NCI-H2196 treated with DMSO at 0.1 percent for 48 hours (cell line): ENCODE data around the gene CREB3L1.

Experiments
- DNase-seq: peaks from one replicate; lab custom pipeline; 2025; ENCODE audit not compliant: unreplicated experiment; lab: John Stamatoyannopoulos, UW

CREB3L1 gene, protein sequence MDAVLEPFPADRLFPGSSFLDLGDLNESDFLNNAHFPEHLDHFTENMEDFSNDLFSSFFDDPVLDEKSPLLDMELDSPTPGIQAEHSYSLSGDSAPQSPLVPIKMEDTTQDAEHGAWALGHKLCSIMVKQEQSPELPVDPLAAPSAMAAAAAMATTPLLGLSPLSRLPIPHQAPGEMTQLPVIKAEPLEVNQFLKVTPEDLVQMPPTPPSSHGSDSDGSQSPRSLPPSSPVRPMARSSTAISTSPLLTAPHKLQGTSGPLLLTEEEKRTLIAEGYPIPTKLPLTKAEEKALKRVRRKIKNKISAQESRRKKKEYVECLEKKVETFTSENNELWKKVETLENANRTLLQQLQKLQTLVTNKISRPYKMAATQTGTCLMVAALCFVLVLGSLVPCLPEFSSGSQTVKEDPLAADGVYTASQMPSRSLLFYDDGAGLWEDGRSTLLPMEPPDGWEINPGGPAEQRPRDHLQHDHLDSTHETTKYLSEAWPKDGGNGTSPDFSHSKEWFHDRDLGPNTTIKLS

DNA sequence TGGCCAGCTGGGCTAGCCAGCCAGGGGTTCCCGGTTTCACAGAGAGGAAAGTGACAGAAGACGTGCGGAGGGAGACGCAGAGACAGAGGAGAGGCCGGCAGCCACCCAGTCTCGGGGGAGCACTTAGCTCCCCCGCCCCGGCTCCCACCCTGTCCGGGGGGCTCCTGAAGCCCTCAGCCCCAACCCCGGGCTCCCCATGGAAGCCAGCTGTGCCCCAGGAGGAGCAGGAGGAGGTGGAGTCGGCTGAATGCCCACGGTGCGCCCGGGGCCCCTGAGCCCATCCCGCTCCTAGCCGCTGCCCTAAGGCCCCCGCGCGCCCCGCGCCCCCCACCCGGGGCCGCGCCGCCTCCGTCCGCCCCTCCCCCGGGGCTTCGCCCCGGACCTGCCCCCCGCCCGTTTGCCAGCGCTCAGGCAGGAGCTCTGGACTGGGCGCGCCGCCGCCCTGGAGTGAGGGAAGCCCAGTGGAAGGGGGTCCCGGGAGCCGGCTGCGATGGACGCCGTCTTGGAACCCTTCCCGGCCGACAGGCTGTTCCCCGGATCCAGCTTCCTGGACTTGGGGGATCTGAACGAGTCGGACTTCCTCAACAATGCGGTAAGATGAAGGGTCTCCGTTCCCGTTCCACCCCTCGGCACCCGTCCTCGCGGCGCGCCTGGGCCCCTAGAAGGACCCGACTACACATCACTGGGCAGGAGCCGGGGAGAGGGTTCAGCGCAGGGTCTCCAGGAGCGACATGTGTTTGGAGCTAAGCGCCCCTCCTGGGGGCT lies at the start of gene CREB3L1:
Gene CREB3L1 (plus strand): TSS at position 41 of the 765 bp plus-strand sequence. CDS start 450 bp downstream, at position 491.
- DNase-seq: no peak

DNA sequence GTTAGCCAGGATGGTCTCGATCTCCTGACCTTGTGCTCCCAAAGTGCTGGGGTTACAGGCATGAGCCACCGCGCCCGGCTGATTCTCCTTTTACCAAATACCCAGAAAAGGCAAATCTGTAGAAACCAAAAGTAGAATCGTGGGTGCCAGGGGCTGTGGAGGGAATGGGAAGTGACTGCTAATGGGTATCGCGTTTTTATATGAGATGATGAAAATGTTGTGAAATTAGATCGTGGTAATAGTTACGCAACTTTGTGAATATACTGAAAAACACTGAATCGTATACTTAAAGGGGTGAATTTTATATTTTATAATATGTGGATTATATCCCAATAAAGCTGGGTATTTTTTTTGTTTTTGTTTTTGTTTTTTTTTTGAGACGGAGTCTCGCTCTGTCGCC lies 48.2 kb upstream of the CREB3L1 start:
- DNase-seq: no peak

DNA sequence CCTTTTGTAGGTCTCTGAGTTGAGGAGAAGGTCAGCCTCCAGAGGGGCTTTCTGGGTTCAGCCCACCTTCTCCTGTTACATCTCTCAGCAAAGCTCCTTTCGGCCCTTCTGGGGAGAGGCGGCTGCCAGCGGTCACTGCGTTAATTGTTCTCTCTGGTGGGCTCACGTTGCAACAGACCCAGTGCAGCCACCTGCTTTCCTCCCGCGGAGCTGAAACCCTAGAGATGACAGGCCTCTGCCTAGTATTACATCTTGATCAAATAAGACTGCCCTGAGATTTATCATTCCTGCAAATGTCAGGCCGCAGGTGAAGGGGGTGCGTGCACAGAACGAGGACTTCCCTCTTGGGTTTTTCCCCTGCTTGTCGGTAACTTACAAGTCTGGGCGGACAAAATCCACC lies 43.2 kb upstream of the CREB3L1 start:
- DNase-seq: no peak

DNA sequence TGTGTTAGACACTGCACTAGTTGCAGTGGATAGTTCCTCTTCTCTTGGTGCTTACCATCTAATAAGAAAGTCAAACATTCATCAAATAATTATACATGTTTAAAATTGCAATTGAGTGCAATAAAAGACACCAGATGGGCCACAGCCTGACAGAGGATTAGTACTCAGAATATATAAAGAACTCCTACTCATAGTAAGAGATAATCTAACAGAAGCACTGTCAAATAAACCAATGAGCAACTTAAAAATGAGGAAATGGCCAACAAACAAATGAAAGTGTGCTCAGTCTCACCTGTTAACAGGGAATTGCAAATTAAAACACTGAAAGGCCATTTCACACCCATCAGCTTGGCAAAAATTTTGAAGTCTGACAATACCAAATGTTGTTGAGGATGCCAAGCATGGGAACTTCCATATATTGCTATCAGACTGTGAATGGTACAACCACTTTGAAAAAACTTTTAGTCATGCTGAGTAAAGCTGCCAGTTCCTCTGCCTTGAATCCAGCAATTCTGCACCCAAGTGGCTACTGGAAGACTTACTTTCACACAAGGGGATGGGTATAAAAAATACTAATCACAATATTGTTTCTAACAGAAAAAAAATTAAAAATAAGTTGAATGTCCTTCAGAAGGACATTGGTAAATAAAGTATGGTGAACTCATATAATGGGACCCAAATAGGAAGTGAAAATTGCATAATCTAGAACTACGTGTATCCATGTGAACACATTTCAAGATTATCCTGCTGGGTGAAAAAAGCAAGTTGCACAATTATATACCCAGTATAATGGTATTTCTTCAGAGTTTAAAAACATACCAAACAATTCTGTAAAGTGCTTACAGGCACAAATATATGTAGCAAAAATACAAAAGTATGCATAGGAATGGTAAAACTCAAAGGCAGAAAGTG lies 41.4 kb upstream of the CREB3L1 start:
- no peak for DNase-seq

DNA sequence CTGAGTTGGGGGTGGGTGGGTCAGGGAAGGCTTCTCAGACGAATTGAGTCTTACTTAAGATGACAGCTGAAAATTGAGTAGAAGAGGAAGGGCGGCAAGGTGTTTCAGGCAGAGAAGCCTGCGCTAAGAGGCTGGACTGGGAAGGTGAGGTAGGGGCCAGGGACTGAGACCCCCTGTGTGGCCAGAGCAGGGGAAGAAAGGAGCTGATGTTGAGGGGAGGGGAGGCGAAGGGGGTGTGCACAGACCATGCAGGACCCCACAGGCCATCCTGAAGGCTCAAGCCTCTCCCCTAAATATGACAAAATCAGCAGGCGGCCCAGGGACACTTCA lies 40.6 kb upstream of the CREB3L1 start:
- DNase-seq: no peak

DNA sequence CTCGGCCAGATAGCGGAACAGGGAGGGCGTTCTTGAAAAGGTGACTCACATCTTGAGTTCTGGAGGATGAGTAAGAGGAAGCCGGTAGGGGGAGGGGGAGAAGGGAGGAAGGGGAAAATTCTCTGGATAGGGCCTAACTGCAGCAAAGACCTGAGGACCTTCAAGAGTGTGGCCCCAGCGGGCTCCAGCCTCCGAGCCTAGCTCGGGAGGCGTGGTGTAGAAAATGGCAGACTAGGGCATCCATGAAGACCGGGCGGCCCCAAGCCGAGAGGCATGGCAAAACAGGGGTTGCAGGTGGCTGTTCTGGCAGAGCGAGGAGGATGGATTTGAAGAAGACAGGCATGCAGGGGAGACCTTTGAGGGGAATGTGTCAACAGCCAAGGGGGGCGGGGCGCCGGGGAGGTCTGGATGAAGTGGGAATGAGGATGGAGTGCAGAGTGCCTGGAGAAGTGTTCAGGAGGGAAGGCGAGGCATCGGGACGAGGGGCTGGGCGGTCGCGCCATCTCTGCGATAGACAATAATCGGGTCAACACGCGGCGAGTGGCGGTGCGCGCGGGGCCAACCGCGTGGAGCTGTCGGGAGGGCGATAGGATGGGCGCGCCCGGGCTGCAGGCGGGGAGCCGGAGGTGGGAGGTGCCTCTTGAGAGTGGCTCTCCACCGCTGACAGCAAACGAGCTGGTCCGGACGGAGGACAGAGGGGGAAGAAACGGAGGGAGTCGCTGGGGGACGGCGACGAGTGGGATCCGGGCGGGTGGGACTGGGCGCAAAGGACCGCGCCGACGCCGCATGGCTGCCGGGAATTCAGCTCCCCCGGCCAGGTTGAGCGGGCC lies 40.0 kb upstream of the CREB3L1 start:
- peak; percentile 32 for DNase-seq

DNA sequence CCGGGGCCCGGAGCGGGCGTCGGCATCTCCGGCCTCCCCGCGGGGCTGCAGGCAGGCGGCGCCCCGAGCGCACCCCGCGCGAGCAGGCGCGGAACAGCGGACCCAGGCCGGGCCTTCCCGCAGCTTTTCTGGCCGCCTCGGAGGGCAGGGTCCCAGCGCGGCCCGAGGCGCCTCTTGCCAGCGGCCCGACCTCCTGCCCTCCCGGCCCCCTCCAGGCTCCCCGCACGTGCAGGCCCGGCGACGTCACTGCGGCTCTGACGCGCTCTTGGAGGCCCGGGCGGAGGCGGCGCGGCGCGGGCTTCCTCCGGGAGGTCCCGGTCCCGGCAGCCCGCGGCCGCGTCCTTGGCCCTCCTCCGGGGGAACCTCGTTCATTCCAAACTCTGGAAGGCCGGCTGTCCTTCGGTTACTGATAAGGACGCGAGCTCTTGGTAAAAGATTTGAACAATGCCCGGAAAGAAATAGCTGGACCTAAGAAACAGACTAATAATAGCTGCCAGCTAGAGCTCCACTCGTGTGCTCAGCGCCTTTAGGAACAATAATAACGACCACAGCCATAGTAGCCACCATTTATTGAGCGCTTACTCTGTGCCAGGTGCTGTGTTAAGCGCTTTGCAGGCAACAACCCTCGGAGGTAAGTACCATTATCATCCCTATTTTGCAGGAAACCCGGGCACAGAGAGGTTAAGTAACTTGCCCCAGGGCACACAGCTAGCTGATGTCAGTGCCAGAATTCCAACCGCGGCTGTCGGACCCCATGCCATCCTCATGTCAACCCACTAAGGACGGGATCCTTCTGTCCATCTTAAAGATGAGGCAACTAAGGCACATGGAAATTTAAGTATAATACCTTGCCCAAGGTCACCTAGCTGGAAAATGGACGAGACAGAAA lies 39.1 kb upstream of the CREB3L1 start:
- peak; percentile 38 for DNase-seq

DNA sequence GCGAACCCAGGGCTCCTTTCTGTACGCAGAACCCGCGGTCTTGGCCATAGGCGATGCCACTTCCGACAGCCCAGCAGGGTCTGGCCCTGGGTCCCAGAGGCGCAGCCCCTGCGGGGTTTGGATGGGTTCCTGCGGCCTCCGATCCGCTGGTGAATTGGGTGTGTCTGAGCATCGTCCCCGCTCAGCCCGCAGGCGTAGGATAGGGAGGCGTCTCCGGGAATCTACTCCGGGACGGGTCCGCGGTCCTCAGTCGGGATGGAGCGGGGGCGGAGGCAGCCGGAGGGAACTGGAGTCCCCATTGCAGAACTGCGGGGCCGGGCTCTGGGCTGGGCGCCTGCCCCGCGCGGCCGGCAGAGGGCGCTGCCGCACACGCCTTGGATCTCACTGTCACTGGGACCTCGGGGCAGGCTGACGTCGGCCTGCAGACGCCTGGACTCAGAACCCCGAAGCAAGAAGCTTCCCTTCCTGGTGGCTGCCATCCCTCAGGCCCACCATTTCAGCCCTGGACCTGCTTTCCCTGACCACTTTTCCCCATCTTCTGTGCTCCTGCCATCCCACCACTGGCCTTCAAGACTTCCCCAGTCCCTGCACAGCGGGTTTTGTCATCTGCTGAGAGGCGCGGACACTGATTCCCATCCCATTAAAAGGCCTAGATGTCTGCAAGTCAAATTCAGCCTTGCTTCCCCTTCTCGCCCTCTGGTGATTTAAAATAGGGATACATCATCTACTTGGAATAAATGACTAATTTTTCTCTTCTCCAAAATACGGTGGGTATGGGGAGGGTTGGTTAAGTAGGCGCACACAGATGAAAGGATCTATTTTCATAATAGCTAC lies 38.3 kb upstream of the CREB3L1 start:
- DNase-seq: peak; percentile 84

DNA sequence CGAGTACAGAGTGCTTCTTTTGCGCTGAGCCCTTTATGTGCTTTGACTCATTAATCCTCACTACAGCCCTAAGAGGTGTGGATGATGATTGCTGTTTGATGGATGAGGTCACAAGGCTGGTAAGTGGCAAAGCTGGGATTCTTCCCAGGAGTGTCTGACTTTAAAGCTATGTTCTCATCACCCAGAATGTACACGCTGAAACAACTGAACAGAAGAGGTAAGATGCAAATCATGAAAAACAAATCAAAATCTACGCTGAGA lies 37.7 kb upstream of the CREB3L1 start:
- DNase-seq: no peak

DNA sequence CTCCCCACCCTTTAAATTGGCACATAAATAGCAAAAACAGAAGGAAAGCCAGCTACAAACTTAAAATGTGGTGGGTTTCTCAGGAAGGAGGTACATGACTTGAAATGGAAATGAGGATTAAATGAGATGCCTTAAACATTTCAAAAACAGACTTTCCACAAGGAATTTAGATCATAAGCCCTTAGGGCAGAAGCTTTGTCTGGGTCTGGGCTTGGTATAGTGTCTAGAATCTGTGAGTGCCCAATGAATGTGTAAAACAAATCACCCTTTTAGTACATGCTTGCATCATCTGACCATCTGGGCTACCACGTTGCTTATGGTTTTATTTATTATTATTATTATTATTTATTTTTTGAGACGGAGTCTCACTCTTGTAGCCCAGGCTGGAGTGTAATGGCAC lies 37.1 kb upstream of the CREB3L1 start:
- no peak for DNase-seq

DNA sequence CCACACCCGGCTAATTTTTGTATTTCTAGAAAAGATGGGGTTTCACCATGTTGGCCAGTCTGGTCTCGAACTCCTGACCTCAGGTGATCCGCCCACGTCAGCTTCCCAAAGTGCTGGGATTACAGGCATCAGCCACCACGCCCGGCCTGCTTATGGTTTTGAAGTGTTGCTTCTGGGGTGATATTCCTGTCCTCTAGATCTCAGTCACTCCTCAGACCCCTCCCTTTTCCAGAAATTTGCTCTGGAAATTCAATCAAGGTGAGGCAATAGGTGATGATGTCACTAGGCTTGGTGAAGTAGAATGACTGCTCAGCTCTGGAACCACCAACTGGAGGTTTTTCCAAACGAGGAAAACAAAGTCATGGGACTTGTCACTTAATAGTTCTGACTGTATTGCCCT lies 36.6 kb upstream of the CREB3L1 start:
- DNase-seq: no peak

DNA sequence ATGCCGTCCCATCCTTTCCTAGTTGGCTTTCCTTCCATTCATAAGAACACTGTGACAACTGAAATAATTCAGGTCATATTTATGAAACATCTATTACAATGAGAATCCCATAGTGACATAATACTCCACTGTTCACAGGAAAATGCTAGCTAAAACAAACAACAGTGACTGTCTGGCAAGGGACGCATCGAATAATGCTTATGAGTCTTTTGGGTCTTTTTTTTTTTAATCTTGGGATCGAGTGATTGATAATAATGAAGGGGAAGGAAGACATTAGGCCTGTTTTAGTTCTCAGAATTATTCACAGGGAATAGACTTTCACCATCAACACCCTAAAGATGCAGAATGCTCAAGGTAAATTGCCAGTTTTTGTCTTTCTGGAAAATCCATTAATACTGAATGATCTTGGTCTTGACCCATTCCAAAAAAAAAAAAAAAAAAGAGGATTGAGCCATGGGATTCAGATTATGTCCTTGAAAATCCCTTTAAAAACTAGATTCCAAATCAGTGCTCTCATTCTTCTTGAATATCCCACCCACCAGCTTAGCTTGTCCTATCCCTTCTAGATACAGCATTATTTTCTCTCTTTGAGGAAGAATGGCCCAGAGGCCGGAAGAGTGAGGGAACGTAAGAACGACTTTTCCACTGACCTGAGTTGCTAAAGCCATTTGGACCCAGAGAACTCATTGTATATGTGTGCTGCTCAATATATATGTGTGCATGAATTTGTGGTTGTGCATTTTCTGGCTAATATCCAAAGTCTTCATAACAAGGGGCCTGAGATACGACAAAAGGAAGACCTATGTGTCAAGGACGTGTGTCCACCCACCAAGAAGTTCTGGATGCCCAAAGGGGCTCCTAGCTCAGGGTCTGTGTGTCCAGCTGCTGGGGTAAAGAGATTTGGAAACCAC lies 35.2 kb upstream of the CREB3L1 start:
- DNase-seq: no peak

DNA sequence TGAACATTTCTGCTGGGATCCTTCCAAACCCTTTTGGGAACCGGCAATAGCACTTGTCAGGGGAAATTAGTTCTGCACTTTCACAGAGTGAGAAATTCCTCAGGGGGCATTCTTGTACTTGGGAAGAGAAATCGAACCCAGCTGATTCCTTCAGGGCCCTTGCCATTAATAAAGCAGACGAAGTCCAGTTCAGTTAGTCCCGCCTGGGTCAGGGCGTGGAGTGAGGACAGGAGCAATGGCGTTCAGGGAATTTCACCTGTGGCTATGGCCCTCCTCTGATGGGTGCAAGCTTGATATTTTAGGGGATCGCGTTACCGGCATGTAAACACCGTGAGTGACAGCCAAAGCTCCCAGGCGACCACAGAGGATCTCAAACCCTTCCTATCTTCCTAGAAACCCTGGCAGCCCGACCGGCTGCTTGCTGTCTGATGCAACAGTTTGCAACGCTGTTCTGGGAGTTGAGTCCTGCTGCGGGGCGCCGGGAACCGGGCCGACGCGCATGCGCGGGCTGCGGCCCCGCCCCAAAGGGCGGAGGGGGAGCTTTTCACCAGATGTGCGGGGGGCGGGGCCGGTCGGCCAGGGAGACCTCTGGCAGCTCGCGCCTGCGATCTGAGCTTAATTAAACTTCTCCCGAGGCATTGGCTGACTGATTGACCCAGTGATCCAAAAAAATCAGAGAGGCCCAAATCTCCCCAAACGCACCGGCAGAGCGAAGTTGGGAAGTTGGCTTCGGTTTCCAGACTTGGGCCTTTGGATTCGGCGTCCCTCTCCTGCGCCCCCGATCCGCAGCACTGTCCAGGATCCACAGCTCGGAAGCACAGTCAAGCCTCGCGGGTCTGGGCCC lies 34.3 kb upstream of the CREB3L1 start:
- peak; percentile 71 for DNase-seq

DNA sequence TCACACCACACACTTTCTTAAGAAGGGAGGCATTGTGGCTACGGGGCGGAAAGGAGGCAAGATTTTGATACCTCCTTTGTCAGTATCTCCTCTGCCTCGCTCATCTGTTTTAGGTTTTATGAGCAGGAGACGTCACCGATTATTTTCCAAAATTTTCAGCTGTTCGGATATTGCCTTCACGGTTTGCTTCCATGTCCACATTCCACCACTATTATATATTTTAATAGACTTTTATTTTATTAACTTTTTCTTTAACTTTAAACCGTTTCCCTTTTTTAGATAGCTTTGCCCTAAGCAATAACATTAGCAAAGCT lies 33.7 kb upstream of the CREB3L1 start:
- DNase-seq: no peak

DNA sequence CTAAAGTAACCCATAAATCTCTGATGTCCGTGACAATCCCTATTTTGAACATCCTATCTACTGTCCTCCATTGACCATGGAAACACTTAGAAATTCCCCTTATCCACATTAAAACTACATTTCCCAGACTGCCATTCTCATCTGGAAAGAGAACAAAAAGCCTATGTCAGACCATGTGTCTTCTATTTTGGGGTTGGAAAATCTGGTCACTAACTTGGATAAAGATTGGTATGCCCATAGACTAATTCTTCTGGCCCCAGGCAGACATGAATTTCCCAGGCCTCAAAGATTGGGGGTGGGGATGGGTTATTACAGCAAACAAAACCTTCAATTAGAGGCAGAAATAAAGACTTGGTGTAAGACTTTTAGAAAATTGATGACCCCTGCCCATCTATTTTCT lies 30.9 kb upstream of the CREB3L1 start:
- DNase-seq: no peak

DNA sequence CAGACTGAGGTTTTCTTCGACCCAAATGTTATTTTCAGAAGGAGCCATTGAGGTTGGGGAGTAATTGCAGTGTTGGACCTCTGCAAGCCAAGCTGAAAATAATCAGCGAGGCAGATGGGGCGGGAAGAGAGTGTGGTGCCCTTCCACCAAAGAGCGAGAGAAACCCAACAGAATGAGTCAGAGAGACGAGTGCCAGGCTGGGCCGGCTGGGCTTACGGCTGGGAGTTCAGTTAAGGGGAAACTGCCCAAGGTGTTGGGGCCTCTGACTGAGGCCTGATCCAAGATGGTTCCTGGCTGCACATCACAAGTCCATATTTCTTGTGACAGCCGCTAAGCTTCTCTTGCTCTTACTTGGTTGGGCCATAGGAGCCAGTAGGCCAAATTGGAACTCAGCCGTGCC lies 30.4 kb upstream of the CREB3L1 start:
- DNase-seq: no peak

DNA sequence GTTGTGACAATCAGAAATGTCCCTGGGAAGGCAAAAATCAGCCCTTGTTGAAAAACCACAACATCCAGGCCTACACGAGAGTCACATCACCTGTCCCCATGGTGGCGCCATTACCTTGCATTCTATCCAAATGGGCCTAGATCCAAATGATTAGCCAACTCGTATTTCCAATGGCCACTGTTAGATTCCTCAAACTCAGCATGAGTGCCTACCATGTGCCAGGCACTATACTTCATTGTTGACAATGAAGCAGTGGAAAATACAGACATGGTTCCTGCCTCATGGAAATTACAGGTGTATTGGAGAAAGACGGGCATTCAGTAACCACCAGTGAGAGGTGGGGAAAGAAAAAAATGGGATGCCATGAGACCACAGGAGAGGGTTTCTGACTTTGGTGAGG lies 29.8 kb upstream of the CREB3L1 start:
- DNase-seq: peak; percentile 71
